G401.6 (cell line): Measurements from ENCODE around the gene PLCL2.

Experiments used
- FAIRE-seq: peaks from 2 replicates; lab custom pipeline; 2012; peaks lifted over from hg19 to GRCh38; lab: Jason Lieb, UNC

PLCL2 gene

GRCh38 chr3:16866571-16866970, 18.2 kb upstream of the PLCL2 start:
- no peak for FAIRE-seq

DNA sequence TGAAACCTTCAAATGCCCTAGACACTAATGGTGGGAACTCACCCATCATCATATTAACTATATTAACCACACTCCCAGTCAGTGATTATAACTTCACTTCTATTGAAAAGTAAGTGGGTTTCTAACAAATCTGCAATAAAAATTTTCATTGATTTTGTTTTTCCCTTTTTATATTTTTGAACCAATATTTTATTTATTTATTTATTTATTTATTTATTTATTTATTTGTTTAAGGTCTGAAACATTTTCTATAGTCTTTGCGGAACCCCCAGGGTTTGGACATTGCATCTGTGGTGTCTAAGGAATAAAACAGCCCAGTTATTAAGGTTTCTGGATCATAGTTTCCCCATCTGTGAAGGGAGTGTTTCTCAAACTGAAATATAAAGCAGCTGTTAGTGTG, 16.2 kb upstream of the PLCL2 start:
- no peak for FAIRE-seq

- FAIRE-seq, result no peak
Measured at GRCh38 chr3:16869261-16870005, 15.3 kb upstream of the PLCL2 start.

DNA sequence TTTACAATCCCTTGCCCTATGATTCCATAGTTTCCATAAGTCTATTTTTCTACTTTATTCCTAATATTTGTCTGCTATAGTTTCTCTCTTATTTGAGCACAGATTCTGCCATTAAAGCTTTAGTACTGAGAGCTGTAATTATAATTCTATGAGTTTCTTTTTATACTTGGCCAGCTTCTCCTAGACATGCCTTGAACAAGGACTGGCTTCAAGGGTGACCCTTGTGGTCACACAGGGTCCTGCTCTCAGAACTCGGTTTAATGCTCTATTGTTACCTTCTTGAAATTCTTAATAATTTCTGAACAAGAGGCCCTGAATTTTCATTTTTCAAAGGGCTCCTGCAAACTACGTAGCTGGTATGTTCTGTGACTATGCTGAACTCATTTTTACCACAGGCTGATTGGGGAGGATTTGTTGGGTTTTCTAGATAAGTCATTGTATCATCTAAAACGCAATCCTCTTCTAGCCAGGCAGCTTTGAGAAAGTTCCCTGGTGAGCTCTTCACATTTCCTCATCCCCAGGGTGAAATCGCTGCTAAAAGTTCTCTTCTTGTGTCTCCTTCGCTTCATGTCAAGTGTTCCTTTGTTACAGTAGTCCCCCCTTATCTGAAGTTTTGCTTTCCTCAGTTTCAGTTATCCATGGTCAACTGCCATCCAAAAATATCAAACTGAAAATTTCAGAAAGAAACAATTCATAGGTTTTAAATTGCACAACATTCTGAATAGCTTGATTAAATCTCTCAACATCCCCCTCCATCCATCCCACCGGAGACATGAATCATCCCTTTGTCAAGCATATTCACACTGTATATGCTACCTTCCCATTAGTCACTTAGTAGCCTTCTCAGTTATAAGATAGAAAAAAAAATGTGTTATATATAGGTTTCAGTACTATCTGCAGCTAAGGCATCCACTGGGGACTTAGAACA, 12.6 kb upstream of the PLCL2 start:
- FAIRE-seq, result no peak

DNA sequence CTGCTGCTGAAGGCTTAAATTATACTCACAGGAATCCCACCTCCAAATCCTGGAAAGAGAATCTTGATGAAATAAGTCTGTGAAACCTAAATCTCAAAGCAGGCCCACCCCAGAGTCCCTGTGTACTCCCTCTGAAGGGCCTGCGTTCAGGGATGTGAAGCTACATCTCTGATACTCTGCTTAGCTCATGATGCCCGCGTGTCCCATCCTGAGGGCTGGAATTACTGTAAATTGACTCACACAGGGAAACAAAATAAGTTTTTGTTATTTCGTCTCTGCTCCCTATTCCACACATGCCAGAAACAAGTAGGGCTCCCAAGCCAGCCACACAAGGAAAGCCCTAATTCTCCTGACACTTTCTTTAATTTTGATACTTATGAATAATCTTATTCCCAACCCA, 10.9 kb upstream of the PLCL2 start:
- no peak for FAIRE-seq

- no peak for FAIRE-seq
Measured at GRCh38 chr3:16875876-16876550, 8.7 kb upstream of the PLCL2 start.

- FAIRE-seq, result no peak
Measured at GRCh38 chr3:16877505-16877904, 7.2 kb upstream of the PLCL2 start.

- FAIRE-seq, result no peak
Measured at GRCh38 chr3:16877911-16878310, 6.8 kb upstream of the PLCL2 start.

GRCh38 chr3:16881896-16882630, 2.7 kb upstream of the PLCL2 start:
- FAIRE-seq, result no peak

GRCh38 chr3:16883057-16883722, 1.6 kb upstream of the PLCL2 start:
- FAIRE-seq, result no peak

GRCh38 chr3:16883723-16884083, 1.1 kb upstream of the PLCL2 start:
- FAIRE-seq, result no peak

DNA sequence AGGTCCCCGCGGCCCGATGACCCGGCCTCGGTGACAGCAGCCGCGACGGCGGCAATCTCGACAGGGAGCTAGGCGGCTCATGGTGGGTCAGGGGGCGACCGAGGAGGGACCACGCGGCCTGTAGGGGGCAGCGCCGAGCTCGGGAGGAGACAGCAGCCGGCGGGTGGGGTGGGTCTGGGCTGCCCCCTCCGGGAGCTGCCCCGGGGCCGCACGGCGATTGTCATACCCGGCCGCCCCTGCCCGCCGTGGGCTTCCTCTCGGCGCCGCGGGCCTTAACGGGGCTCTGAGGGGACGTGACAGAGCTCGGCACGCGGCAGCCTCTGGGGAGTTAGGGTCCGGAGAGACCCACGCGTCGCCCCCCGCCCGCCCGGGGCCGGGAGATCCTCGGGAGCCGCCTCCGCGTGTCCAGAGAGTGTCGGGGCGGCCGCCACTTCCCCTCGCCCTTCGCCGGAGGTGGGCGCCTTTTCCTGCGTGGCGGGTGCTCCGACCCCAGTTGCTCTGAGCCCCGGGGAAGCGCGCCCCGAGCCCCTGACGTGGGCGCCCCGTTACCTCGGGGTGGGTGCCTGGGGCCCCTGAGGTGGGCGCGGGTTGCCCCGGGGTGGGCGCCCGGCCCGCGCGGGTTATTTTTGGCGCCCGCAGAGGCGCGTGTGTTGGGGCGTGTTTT, 539 bp upstream of the PLCL2 start:
- no peak for FAIRE-seq

- no peak for FAIRE-seq
Measured at GRCh38 chr3:16885593-16886302, 993 bp downstream of the PLCL2 start.

- FAIRE-seq, result no peak
Measured at GRCh38 chr3:16886303-16886683, 1.5 kb downstream of the PLCL2 start.

- FAIRE-seq, result no peak
Measured at GRCh38 chr3:16887130-16887529, 2.4 kb downstream of the PLCL2 start.

DNA sequence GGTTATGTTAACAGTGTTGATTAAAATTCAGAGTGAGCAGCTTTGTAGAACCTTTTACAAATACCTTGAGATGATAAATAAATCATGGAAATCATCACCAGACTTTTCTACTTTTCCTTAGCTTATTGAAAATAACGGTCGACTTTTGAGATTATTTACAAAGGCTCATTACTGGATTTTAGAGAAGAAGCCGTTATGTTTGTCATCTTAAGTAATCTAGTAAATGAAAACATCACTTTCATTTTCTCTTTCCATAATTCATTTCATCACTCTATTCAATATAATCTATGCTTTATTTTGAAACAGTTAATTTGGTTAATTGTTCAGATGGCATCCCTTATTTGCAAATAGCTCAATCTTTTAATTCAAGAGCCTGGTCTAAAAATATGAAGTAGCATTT, 3.6 kb downstream of the PLCL2 start:
- FAIRE-seq, result no peak

- no peak for FAIRE-seq
Measured at GRCh38 chr3:16888785-16889607, 4.2 kb downstream of the PLCL2 start.

DNA sequence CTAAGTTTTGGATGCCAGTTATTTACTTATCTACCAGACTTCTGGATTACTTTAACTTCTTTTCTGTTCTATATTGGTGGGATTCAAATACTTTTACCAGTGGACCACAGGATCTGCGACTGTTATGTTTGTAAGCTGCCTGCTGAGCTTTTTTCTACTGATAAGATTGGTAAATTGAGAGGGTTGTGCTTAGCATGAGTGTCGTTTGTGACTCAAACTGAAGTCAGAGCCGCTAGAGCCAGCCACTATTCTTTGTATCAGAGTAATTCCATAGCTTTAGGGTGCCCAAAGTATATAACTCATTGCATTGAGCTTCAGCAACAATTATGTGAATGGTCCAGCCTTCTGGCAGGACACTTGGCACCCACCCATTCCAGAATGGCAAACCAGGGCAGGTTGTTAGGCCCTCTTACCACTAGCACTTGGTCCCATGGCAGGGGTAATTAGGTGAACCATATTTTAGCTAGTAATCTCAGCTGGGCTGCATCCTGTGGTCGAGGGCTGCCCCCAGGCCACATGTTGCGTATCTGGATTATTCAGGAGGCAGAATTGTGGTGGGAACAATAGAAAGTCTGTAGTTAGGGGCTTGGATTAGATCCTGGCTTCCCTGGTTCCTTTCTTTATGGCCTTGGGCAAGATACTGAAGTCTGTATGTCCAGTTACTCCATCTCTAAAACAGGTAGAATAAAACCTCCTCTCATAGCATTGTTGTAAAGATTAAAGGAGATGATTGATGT, 6.0 kb downstream of the PLCL2 start:
- FAIRE-seq, result no peak

DNA sequence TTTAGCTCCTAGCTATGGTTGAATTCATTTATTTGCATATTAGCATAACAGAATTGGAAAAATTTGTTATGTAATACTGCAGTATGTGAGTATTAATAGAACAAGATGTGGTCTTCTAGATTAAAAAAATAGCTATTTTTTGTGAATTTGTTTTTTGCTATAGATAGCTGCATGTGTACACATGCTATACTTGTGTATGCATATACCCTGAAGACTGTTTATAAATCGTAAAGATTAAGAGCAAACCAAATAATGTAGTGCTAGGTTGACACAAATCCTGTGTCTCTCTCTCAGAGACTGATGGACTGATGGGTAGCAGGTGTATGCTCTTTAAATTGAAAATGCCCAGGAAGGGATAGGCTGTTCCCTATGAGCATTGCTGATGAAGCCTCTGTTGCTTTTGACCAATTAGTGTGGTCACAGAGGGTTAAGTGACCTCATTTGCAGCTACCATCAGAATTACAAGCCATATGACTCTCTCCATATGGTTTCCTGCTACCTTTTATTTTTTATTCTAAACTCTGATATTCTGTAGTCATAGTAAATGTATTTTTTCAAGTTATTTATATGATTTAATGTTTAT, 9.0 kb downstream of the PLCL2 start:
- FAIRE-seq, result no peak
